Lower leg skin (tissue), 4 donors: ENCODE measurements around the gene ORAI1. TPM values are rescaled to one million over a fixed set of nuclear protein-coding genes. Genes with fewer than 3 reads are reported as not detected.

Experiments used
- DNase-seq, 2 donors: peaks; one replicate each; pipeline ENCODE4 v3.0.0-alpha.2; 2019; ENCODE audit warnings: low spot score in 2 of 2
- H3K4me3 ChIP-seq: fragments of 200-600 bp; sonication (generic); 2 replicates; pipeline ENCODE4 v1.5.1; 2017; ENCODE audit warnings: mild to moderate bottlenecking, low read depth; ENCODE audit not compliant: poor library complexity, severe bottlenecking
- CTCF ChIP-seq, 3 donors: fragments of 450-650 bp; IDR thresholded peaks; one replicate each; pipeline ENCODE4 v1.5.1; 2016; ENCODE audit warnings: antibody characterized with exemption in 3 of 3, mild to moderate bottlenecking in 3 of 3, moderate library complexity in 2 of 3
- POLR2A ChIP-seq, 2 donors: fragments of 450-650 bp; IDR thresholded peaks; one replicate each; pipeline ENCODE4 v1.6.1; 2016 to 2017; ENCODE audit warnings: antibody characterized with exemption in 2 of 2, mild to moderate bottlenecking in 1 of 2, moderate library complexity in 1 of 2
- WGBS, 2 donors: methylation state at CpG; one replicate each; pipeline ENCODE4 v1.1.5; 2018; 5-methylcytosine and 5-hydroxymethylcytosine counted together
- intact Hi-C: fragments of 100-400 bp; cut with DNase I; formaldehyde crosslinking; loops from one replicate; pipeline ENCODE4 v1.15.0; 2023; ENCODE audit warnings: low total_unique reads
- total RNA-seq, 4 donors: library from RNA; depleted of rRNA; stranded (reverse); fragments of >200 nt; gene quantifications; one replicate each; pipeline ENCODE4 v1.1.0, GENCODE V29; 2016

Gene ORAI1
- total RNA-seq, 4 donors from 2014 or later = 65.1 to 77.7 (median 69.6) TPM

GRCh38 chr12:121620333-121620891 is 5.9 kb upstream of the ORAI1 start:
- intact Hi-C loops = loop anchor here (10.0 kb wide), 1 partner anchor 46 kb away; no protein-coding TSS in a partner anchor
- H3K4me3 ChIP-seq = no peak overlapping the region
- DNase-seq = no peak
- 79 to 81% methylated on average over 8 of the region's 8 CpGs for WGBS, 2 donors
- TF ChIP-seq POLR2A (IDR thresholded peaks at IDR 0.05) = no peak
- no peak for TF ChIP-seq CTCF (IDR thresholded peaks at IDR 0.05)

GRCh38 chr12:121626853-121627640 is 717 bp downstream of the ORAI1 start:
- DNase-seq = peak; percentile 47 to 94
- 0% methylated on average over 36 to 39 of the region's 53 CpGs for WGBS, 2 donors
- intact Hi-C loops = loop anchor here (5.0 to 10.0 kb wide), 2 partner anchors 45 to 52 kb away; no protein-coding TSS in a partner anchor
- no peak for TF ChIP-seq CTCF (IDR thresholded peaks at IDR 0.05)
- TF ChIP-seq POLR2A (IDR thresholded peaks at IDR 0.05) = no peak
- peak overlapping the region; percentile 42 for H3K4me3 ChIP-seq

GRCh38 chr12:121628037-121628436 is 1.7 kb downstream of the ORAI1 start:
- DNase-seq = no peak
- H3K4me3 ChIP-seq = no peak overlapping the region
- WGBS, 2 donors = 21 to 31% methylated on average over 8 of the region's 8 CpGs
- TF ChIP-seq POLR2A (IDR thresholded peaks at IDR 0.05) (no peak), CTCF (IDR thresholded peaks at IDR 0.05) (no peak)
- intact Hi-C loops = loop anchor here (5.0 to 10.0 kb wide), 2 partner anchors 44 to 53 kb away; no protein-coding TSS in a partner anchor

- TF ChIP-seq CTCF (IDR thresholded peaks at IDR 0.05) (no peak), POLR2A (IDR thresholded peaks at IDR 0.05) (no peak)
- no peak overlapping the region for H3K4me3 ChIP-seq
- 51 to 63% methylated on average over 5 of the region's 5 CpGs for WGBS, 2 donors
- intact Hi-C loops = loop anchor here (5.0 to 10.0 kb wide), 2 partner anchors 44 to 54 kb away; no protein-coding TSS in a partner anchor
- no peak for DNase-seq
These were observed 2.2 kb downstream of the ORAI1 start for GRCh38 chr12:121628536-121628935.

- TF ChIP-seq CTCF (IDR thresholded peaks at IDR 0.05) (no peak), POLR2A (IDR thresholded peaks at IDR 0.05) (no peak)
- intact Hi-C loops = no loop called here
- H3K4me3 ChIP-seq = no peak overlapping the region
- no peak for DNase-seq
- WGBS, 2 donors = 74 to 76% methylated on average over 7 of the region's 7 CpGs
These were observed 4.5 kb downstream of the ORAI1 start for GRCh38 chr12:121630791-121631355.
